ENCODE measurements around the gene OAF.

- no peak for TF ChIP-seq POLR2AphosphoS5 (IDR thresholded peaks at IDR 0.05; ENCODE audit: insufficient read depth in 1 of 2, low read depth in 1 of 2)
- TF ChIP-seq, protein P1, sequence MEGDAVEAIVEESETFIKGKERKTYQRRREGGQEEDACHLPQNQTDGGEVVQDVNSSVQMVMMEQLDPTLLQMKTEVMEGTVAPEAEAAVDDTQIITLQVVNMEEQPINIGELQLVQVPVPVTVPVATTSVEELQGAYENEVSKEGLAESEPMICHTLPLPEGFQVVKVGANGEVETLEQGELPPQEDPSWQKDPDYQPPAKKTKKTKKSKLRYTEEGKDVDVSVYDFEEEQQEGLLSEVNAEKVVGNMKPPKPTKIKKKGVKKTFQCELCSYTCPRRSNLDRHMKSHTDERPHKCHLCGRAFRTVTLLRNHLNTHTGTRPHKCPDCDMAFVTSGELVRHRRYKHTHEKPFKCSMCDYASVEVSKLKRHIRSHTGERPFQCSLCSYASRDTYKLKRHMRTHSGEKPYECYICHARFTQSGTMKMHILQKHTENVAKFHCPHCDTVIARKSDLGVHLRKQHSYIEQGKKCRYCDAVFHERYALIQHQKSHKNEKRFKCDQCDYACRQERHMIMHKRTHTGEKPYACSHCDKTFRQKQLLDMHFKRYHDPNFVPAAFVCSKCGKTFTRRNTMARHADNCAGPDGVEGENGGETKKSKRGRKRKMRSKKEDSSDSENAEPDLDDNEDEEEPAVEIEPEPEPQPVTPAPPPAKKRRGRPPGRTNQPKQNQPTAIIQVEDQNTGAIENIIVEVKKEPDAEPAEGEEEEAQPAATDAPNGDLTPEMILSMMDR (IDR thresholded peaks at IDR 0.05), result no peak
Observed at GRCh38 chr11:120249279-120250262, 38.7 kb downstream of the OAF start.
